Urinary bladder (tissue), 4 donors: ENCODE results near the gene ARMC8. TPM values are rescaled to one million over a fixed set of nuclear protein-coding genes. Genes with fewer than 3 reads are reported as not detected.

ENCODE experiments used
- DNase-seq: peaks from one replicate; pipeline ENCODE4 v3.0.0-alpha.2; 2015; ENCODE audit errors: extremely low spot score
- H3K27ac ChIP-seq: one replicate; pipeline ENCODE4 v1.5.1; 2013; ENCODE audit warnings: low read depth, mild to moderate bottlenecking, moderate library complexity
- H3K36me3 ChIP-seq: one replicate; pipeline ENCODE4 v1.6.1; 2013; ENCODE audit warnings: mild to moderate bottlenecking, moderate library complexity; ENCODE audit not compliant: insufficient read depth
- H3K4me1 ChIP-seq: one replicate; pipeline ENCODE4 v1.6.1; 2013; ENCODE audit warnings: mild to moderate bottlenecking, moderate library complexity; ENCODE audit not compliant: insufficient read depth
- H3K4me3 ChIP-seq: one replicate; pipeline ENCODE4 v1.5.1; 2013; ENCODE audit warnings: low read depth, low read length
- WGBS: extraction: QIAGEN DNeasy Blood & Tissue Kit; methylation state at CpG from one replicate; pipeline ENCODE4 v1.1.7; 2013; 5-methylcytosine and 5-hydroxymethylcytosine counted together
- polyA plus RNA-seq: library from polyadenylated mRNA; stranded (reverse); fragments of 200-250 nt; gene quantifications from one replicate; pipeline ENCODE4 v1.2.3, GENCODE V29; 2013
- total RNA-seq: library from RNA; depleted of rRNA; stranded (reverse); fragments of >200 nt; gene quantifications from one replicate; pipeline ENCODE4 v1.2.3, GENCODE V29; 2014
- donor health status: healthy with polysubstance abuse.
- donor health status: healthy.

The ARMC8 gene
- total and polyA plus RNA-seq, 2 donors, result 33.0 to 83.3 TPM

DNA sequence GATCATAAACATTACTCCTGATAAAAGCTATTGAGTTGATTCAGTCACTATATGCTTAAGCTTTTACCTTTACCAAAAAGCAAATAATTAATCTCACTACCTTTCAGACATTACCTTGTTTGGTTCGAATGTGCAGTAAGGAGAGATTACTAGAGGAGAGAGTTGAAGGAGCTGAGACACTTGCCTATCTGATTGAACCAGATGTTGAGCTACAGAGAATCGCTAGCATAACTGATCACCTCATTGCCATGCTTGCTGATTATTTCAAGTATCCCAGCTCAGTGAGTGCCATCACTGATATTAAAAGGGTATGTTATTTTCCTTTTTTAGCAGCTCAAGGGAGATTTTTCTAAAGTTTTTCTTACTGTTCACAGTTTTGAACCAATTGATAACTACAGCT, 54.6 kb downstream of the ARMC8 start:
- H3K4me1 ChIP-seq, result no peaks in the 10 kb centered on the region
- peaks cover 7% of the 10 kb centered on the region for H3K36me3 ChIP-seq
- WGBS, result over 99% methylated on average over 2 of the region's 2 CpGs
- DNase-seq, result no peak
- H3K27ac ChIP-seq, result no peak overlapping the region
- H3K4me3 ChIP-seq, result no peak overlapping the region

DNA sequence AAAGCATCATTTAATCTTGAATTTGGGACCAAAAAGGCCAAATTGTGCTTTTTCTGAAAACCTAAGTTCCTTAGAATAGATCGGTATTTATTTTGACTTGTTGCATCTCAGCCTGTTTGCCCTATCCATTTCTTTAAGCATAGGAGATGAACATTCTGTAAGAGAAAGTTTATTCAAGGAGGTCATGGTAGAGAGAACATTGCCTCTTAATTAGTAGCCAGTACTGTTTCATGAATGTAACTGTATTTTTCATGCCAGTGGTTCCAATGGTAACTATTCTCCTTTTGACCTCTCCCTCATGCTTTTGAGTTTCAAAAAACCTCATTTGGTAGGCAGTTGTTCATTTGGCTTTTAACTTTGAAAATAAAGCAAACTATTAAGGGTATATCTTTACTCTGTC, 55.4 kb downstream of the ARMC8 start:
- H3K27ac ChIP-seq, result no peak overlapping the region
- no peak overlapping the region for H3K4me3 ChIP-seq
- H3K36me3 ChIP-seq, result peaks cover 5% of the 10 kb centered on the region
- no peaks in the 10 kb centered on the region for H3K4me1 ChIP-seq
- WGBS, result 99% methylated on average over 1 of the region's 1 CpG
- no peak for DNase-seq

DNA sequence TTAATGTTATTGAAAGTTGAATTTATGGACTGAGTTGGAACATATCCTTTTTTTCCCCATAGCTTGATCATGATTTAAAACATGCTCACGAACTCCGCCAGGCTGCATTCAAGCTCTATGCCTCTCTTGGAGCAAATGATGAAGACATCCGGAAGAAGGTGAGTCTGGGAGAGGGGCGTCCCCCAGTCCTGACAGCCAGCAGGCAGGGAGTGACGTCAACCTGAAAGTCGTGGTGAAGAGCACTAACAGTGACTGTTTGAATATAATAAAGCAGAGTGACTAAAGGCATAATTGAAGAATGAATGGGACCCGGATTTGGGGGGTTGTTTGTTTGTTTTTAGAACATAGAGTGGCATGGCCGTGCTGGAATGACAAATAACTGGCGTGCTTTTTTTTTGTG, 57.9 kb downstream of the ARMC8 start:
- Histone ChIP-seq H3K4me1 (no peaks in the 10 kb centered on the region), H3K27ac (no peak overlapping the region), H3K4me3 (no peak overlapping the region), H3K36me3 (peaks cover 8% of the 10 kb centered on the region)
- no peak for DNase-seq
- 95% methylated on average over 9 of the region's 9 CpGs for WGBS

DNA sequence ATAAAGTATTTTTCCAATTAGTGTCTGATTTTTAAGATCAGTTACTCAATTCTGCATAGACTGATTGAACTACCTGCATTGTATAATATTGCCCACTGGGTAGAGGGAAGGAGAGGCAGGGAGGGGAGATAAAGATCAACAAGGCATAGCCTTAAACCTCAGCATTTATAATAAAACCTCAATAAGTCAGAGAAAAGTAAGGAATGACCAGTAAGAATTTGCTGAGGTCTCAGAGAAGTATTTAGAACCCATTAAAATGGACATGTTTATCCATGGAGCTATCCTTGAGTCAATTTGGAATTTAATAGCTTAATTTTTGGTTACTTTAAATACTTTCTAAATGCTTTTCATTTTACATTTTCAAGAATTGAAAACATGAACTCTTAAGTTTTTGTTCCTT, 62.5 kb downstream of the ARMC8 start:
- DNase-seq, result no peak
- H3K27ac ChIP-seq, result no peak overlapping the region
- peaks cover 7% of the 10 kb centered on the region for H3K36me3 ChIP-seq
- H3K4me1 ChIP-seq, result no peaks in the 10 kb centered on the region
- H3K4me3 ChIP-seq, result no peak overlapping the region

DNA sequence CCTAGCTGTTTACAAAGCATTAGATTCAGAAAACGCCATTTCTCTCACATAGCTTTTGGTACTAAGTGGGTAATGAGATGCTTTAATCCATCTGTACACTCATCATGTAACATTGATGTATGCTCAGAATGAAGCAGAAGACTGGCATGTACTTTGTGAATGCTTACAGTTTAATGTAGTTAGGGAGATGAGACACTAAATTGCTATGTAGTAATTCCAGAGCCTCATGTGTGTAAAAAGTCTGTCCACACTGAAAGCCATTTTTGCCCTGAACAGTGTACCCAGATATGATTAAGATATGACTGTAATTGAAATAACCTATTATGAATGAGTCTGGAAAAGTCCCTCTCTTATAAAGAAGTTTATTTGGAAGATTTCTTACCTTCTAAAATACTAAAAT, 66.5 kb downstream of the ARMC8 start:
- 93% methylated on average over 1 of the region's 1 CpG for WGBS
- no peak for DNase-seq
- Histone ChIP-seq H3K4me1 (no peaks in the 10 kb centered on the region), H3K36me3 (no peaks in the 10 kb centered on the region), H3K4me3 (no peak overlapping the region), H3K27ac (no peak overlapping the region)

DNA sequence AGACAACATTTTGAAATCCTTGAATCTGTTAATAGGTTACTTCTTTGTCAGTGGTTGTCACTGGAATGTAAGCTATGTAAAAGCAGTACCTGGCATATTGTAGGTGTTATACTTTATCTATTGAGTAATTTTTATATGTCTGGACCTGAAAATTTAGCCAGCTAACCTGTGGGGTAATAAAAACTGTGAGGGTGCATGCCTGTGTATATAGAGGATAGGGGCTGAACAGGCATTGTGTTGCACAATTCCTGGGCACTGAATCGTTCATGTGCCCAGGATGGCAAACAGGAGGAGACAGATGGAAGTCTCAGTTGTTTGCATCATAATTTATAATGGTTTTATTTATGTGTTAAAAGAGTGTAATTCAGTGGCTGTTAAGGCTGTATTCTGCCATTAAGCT, 67.1 kb downstream of the ARMC8 start:
- no peak overlapping the region for H3K4me3 ChIP-seq
- WGBS, result 74% methylated on average over 1 of the region's 1 CpG
- DNase-seq, result no peak
- H3K27ac ChIP-seq, result no peak overlapping the region
- H3K4me1 ChIP-seq, result no peaks in the 10 kb centered on the region
- no peaks in the 10 kb centered on the region for H3K36me3 ChIP-seq

DNA sequence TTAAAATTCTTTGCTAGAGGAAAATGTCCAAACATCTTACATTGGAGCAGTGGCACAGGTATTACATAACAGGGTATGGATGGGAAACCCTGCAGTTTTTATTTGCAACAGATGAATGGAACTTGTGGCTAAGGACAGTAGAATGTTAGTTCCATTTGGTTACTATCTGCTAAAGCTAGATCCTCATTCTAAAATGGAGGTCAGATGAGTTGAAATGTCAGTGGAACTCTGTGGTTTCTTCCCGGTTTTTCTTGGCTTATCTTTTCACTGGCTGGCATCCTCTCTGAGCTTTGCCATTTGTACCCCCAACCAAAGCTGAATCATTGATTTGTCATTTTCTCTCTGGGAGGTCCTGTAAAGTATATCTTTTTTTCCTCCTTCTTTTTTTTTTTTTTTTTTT, 68.9 kb downstream of the ARMC8 start:
- 90% methylated on average over 1 of the region's 1 CpG for WGBS
- no peaks in the 10 kb centered on the region for H3K4me1 ChIP-seq
- no peak for DNase-seq

DNA sequence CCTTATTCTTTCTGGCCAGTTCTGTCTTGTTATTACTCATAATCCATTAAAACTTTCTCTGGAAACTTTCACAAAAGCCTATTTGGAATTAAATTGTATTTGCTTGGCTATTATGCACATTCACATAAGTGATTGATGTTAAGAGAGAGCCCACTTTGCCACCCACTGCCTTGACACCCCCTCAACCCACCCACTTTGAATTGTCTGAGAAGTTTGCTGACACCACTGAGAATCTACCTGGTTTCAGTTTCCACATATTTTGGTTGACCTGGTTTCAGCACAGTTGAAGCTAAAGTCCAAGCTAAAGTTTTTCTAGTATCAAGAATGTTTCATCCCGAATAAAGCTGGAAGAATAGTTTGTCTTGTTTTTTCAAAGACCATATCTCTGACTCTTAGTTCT, 70.9 kb downstream of the ARMC8 start:
- Histone ChIP-seq H3K4me1 (no peaks in the 10 kb centered on the region), H3K36me3 (no peaks in the 10 kb centered on the region), H3K27ac (no peak overlapping the region), H3K4me3 (no peak overlapping the region)
- DNase-seq, result no peak
- 76% methylated on average over 1 of the region's 1 CpG for WGBS

More for the DNA sequence above, 68.9 kb downstream of the ARMC8 start:
- H3K4me3 ChIP-seq, result no peak overlapping the region
- no peak overlapping the region for H3K27ac ChIP-seq
- no peaks in the 10 kb centered on the region for H3K36me3 ChIP-seq

DNA sequence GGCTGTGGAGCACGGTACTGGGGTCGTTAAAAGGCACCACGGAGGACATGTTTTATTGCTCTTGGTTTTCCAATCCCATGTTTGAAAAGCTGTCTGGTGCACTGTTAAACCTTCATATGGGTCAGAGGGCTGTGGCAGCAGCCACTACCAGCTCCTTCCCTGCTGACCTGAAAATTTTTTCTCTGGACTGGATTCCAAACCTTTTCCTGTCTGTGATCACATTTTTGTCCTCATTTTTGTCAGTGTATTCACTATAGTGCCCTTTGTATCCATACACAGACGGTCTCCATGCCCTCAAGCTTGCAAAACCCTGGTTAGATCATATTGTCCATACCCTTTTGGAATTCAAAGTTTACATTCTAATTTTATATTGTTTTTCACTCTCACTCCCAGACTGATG, 72.0 kb downstream of the ARMC8 start:
- Histone ChIP-seq H3K27ac (no peak overlapping the region), H3K36me3 (no peaks in the 10 kb centered on the region), H3K4me1 (no peaks in the 10 kb centered on the region), H3K4me3 (no peak overlapping the region)
- WGBS, result 81% methylated on average over 4 of the region's 4 CpGs
- DNase-seq, result no peak

DNA sequence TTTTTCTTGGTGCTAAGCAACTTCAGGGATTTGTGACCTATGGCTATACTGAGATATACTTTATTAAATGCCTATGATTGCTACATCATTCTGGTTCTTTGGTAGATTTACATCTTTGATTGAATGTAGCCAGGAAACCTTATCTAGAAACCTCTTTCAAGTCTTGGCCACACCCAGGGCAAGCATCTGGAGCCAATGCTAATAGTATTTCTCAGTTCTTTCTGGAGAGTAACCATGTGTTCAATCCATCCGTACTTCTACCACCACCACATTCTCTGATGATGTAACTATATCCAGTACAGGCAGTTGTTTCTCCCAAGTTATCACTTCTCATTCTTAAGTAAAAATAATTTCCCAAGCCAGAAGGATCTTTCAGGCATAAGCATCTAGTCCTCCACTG, 73.5 kb downstream of the ARMC8 start:
- H3K36me3 ChIP-seq, result no peaks in the 10 kb centered on the region
- no peak overlapping the region for H3K4me3 ChIP-seq
- 61% methylated on average over 1 of the region's 1 CpG for WGBS
- H3K4me1 ChIP-seq, result no peaks in the 10 kb centered on the region
- no peak overlapping the region for H3K27ac ChIP-seq
- DNase-seq, result no peak

DNA sequence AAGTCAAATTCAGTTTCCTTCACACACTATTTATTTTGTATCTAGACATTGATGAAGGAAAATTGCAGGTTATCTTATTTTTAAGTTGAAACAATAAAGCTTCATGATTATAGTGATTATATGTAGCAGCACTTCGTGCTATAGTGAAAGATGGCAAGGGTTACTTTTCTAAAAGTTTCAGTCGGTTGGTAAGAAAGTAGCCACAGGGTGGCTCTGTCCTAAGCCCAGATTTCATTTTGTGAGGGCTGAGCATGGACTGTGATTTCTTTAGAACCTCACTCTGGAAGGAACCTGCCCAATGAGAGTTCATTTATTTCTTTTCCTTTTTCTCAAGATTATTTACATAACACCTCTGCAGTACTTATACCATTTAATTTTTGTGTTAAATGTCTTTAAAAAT, 76.0 kb downstream of the ARMC8 start:
- Histone ChIP-seq H3K4me3 (no peak overlapping the region), H3K36me3 (no peaks in the 10 kb centered on the region), H3K4me1 (no peaks in the 10 kb centered on the region), H3K27ac (no peak overlapping the region)
- no peak for DNase-seq
- WGBS, result 55% methylated on average over 2 of the region's 2 CpGs

DNA sequence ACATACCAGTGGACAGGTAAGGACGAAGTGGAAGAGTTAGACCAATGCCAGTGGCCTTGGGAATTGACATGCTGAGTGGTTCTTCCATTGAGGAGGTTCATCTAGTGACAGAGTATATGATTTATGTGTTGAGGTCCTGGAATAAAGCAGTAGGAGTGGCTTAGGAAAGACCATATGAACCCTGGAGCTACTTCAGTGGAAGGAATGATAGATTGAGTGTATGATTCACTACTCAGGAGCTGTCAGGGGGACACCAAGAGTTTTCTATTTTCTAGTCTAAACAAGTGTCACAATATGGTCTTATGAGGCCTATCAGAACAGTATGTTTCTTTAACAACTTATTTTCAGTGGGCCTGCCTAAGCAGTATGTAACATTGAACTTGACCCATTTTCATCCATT, 78.6 kb downstream of the ARMC8 start:
- no peak for DNase-seq
- Histone ChIP-seq H3K4me1 (no peaks in the 10 kb centered on the region), H3K36me3 (peaks cover 2% of the 10 kb centered on the region), H3K27ac (no peak overlapping the region), H3K4me3 (no peak overlapping the region)
- 100% methylated on average over 1 of the region's 1 CpG for WGBS

DNA sequence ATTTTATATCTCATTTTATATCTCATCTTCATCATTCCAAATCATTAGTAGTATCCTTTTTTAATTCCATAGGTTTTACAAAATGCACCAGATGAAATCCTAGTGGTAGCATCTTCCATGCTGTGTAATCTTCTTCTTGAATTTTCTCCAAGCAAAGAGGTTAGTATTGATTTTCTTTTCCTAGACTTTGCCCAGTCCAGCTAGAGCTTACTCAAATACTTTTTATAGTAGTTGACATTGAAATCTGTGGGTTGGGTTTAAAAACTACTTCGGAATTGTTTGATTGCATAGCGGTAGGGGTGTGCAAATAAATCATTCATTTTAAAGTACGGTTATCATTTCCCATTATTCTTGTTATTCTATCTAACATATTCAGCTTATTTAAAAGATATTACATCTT, 80.0 kb downstream of the ARMC8 start:
- H3K27ac ChIP-seq, result no peak overlapping the region
- H3K4me1 ChIP-seq, result no peaks in the 10 kb centered on the region
- no peak overlapping the region for H3K4me3 ChIP-seq
- H3K36me3 ChIP-seq, result peaks cover 2% of the 10 kb centered on the region
- WGBS, result 97% methylated on average over 3 of the region's 3 CpGs
- no peak for DNase-seq

DNA sequence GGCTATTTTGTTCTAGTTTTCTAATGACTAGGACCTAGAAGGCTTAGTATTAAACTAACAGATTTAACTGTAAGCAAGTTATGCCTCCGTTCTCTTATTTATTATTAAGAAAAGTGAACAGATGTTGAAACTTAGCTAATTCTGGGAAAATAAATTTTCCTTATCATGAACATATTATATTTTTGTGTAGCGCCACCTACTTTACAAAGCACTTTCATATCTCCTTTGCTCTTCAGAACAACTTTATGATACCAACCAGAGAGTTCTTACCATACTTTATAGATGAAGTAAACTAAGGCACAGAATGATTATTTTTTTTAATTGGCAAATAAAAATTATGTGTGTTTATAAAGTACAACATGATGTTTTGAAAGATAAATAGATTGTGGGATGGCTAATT, 83.1 kb downstream of the ARMC8 start:
- peaks cover 10% of the 10 kb centered on the region for H3K36me3 ChIP-seq
- 79% methylated on average over 2 of the region's 2 CpGs for WGBS
- DNase-seq, result no peak
- no peak overlapping the region for H3K4me3 ChIP-seq
- H3K4me1 ChIP-seq, result no peaks in the 10 kb centered on the region
- H3K27ac ChIP-seq, result no peak overlapping the region

DNA sequence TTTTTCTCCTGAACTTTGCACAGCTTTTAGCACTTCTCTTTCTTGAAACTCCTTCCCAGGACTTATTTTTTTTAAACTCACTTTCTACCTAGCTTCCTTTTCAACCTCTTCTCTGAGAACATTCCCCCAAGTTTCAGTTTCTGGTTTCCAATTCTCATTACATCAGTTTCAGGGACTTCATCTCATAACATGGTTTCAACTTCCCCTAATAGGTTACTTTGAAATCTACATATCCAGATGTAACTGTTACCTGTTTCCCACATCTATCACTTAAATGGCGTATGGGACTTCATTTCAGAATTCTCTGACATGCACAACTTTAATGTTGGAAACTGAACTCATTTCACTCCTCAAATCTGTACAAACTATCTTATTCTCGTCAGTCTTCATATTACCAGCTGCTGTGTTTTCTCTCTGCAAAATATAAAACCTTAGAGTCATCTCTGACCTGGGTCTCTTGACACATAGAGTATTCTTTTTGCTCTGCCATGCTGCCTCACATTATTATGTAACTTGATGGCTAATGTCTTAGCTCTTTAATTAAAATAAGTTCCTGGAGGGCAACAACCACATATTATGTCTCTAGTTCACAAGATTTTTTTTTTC, 84.2 kb downstream of the ARMC8 start:
- WGBS, result 94% methylated on average over 2 of the region's 2 CpGs
- DNase-seq, result no peak
- H3K27ac ChIP-seq, result no peak overlapping the region
- H3K36me3 ChIP-seq, result peaks cover 15% of the 10 kb centered on the region
- H3K4me1 ChIP-seq, result no peaks in the 10 kb centered on the region
- no peak overlapping the region for H3K4me3 ChIP-seq
